ENCODE results near the gene MIP.
A peak's percentile ranks its signal among the peaks of the same experiment; 100 is the strongest.
"Not testable (repeated sequence)": the region's sequence is repeated elsewhere in the genome, so short reads cannot be mapped to it uniquely, and the experiment has no call there.

MIP gene

GRCh38 chr12:56454557-56454956 lies at the start of gene MIP:
TSS of gene MIP (minus strand) at chr12:56454657. CDS start at chr12:56454613, 44 bp downstream.
- DNase-seq = no peak

- not testable (repeated sequence) for DNase-seq
These were observed 45.4 kb upstream of the MIP start for GRCh38 chr12:56499879-56500278.

- not testable (repeated sequence) for DNase-seq
These were observed 45.0 kb upstream of the MIP start for GRCh38 chr12:56499452-56499851.

- DNase-seq = not testable (repeated sequence)
These were observed 43.9 kb upstream of the MIP start for GRCh38 chr12:56498126-56498902.

- DNase-seq = not testable (repeated sequence)
These were observed 42.2 kb upstream of the MIP start for GRCh38 chr12:56496704-56497103.

- not testable (repeated sequence) for DNase-seq
These were observed 40.0 kb upstream of the MIP start for GRCh38 chr12:56494481-56494880.

- DNase-seq = not testable (repeated sequence)
These were observed 39.6 kb upstream of the MIP start for GRCh38 chr12:56494106-56494415.

- DNase-seq = not testable (repeated sequence)
These were observed 39.1 kb upstream of the MIP start for GRCh38 chr12:56493409-56494105.

- no peak for DNase-seq
These were observed 35.9 kb upstream of the MIP start for GRCh38 chr12:56490360-56490759.

GRCh38 chr12:56488041-56488955 lies 33.8 kb upstream of the MIP start, which contains the start of gene GLS2:
TSS of gene GLS2 (minus strand) at chr12:56488161. CDS start at chr12:56488118, 43 bp downstream.
- peak; percentile 70 for DNase-seq

- no peak for DNase-seq
These were observed 33.1 kb upstream of the MIP start for GRCh38 chr12:56487448-56488040.

GRCh38 chr12:56486694-56487093 lies 32.2 kb upstream of the MIP start:
- DNase-seq = no peak

GRCh38 chr12:56484566-56484965 lies 30.1 kb upstream of the MIP start:
- DNase-seq = no peak

GRCh38 chr12:56479625-56480024 lies 25.2 kb upstream of the MIP start:
- DNase-seq = no peak

- DNase-seq = no peak
These were observed 23.2 kb upstream of the MIP start for GRCh38 chr12:56477521-56478225.

GRCh38 chr12:56476972-56477432 lies 22.5 kb upstream of the MIP start:
- DNase-seq = no peak

- DNase-seq = no peak
These were observed 21.7 kb upstream of the MIP start for GRCh38 chr12:56476143-56476542.

GRCh38 chr12:56474389-56474788 lies 19.9 kb upstream of the MIP start:
- DNase-seq = no peak

- no peak for DNase-seq
These were observed 14.8 kb upstream of the MIP start for GRCh38 chr12:56469007-56469930.

- DNase-seq = peak; percentile 77
These were observed 14.0 kb upstream of the MIP start, which contains the start of gene SPRYD4 for GRCh38 chr12:56468216-56469006. TSS of gene SPRYD4 (plus strand) at chr12:56468578. CDS start at chr12:56468592, 14 bp downstream.
